ENCODE measurements around the gene NFATC1.

NFATC1 gene

DNA sequence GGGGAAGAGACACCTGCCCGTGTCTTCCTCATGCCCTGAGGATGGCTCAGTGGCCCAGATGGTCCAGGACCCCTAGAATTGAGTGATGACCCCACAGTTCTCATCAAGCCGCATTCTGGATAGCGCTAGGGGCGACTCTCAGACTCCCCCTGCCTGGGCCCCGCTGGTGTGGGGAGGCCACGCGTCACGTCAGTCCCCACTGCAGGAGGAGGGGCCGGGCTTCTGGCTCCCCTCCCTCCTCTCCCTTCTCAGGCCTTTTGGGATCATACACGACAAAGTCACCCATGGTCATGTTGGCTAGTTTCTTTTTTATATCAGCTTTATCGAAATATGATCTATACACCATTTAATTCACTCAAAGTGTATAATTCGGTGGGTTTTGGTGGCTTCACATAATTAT is 61.5 kb downstream of the NFATC1 start:
- H2AFZ ChIP-seq (ENCODE audit: low read depth, low read length), result no peak overlapping the region
- TF ChIP-seq EZH2phosphoT487 (IDR thresholded peaks at IDR 0.05; ENCODE audit: low read depth), result no peak
- TF ChIP-seq, protein P1, sequence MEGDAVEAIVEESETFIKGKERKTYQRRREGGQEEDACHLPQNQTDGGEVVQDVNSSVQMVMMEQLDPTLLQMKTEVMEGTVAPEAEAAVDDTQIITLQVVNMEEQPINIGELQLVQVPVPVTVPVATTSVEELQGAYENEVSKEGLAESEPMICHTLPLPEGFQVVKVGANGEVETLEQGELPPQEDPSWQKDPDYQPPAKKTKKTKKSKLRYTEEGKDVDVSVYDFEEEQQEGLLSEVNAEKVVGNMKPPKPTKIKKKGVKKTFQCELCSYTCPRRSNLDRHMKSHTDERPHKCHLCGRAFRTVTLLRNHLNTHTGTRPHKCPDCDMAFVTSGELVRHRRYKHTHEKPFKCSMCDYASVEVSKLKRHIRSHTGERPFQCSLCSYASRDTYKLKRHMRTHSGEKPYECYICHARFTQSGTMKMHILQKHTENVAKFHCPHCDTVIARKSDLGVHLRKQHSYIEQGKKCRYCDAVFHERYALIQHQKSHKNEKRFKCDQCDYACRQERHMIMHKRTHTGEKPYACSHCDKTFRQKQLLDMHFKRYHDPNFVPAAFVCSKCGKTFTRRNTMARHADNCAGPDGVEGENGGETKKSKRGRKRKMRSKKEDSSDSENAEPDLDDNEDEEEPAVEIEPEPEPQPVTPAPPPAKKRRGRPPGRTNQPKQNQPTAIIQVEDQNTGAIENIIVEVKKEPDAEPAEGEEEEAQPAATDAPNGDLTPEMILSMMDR (IDR thresholded peaks at IDR 0.05; ENCODE audit: low read depth, low read length), result no peak
- H3K4me2 ChIP-seq (ENCODE audit: low read length), result no peak overlapping the region
- peaks cover 73% of the 10 kb centered on the region for H3K36me3 ChIP-seq (replicated peaks; ENCODE audit: low read depth, low read length)
- no peaks in the 10 kb centered on the region for H3K27me3 ChIP-seq (ENCODE audit: low read depth, low read length)
- H3K27ac ChIP-seq (ENCODE audit: low read length), result no peak overlapping the region
- no peak overlapping the region for H3K9ac ChIP-seq (ENCODE audit: low read length)
- H3K79me2 ChIP-seq (ENCODE audit: low read length), result peaks cover 18% of the 10 kb centered on the region
- H4K20me1 ChIP-seq (ENCODE audit: insufficient read depth, low read length), result peaks cover 8% of the 10 kb centered on the region; the same call in 1 of the 2 replicates
- peaks cover 41% of the 10 kb centered on the region for H3K4me1 ChIP-seq (ENCODE audit: low read length)
- H3K9me3 ChIP-seq (ENCODE audit: insufficient read depth, low read length), result no peaks in the 10 kb centered on the region
- no peak overlapping the region for H3K4me3 ChIP-seq (ENCODE audit: low read length)

DNA sequence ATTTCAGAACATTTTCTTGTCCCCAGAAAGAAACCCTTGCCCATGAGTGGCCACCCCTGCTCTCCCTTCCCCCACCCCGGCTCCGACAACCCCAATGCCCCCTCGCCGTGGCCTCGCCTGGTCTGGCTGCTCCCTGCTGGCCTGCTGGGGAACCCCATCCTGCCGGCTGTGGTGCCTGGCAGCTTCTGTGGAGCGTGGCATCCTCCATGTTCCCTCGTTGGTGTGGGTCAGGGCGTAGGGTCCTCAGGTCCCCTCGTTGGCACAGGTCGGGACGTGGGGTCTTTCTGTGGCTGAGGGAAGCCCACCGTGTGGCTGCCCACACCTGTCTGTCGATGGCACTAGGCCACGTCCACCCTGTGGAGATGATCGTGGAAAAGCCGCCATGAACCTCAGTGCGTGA is 61.9 kb downstream of the NFATC1 start:
- Histone ChIP-seq H3K27ac (ENCODE audit: low read length) (no peak overlapping the region), H3K27me3 (ENCODE audit: low read depth, low read length) (no peaks in the 10 kb centered on the region), H3K79me2 (ENCODE audit: low read length) (peaks cover 18% of the 10 kb centered on the region), H3K4me1 (ENCODE audit: low read length) (peaks cover 41% of the 10 kb centered on the region), H3K36me3 (replicated peaks; ENCODE audit: low read depth, low read length) (peaks cover 72% of the 10 kb centered on the region), H3K9ac (ENCODE audit: low read length) (no peak overlapping the region), H2AFZ (ENCODE audit: low read depth, low read length) (no peak overlapping the region), H3K9me3 (ENCODE audit: insufficient read depth, low read length) (no peaks in the 10 kb centered on the region), H3K4me3 (ENCODE audit: low read length) (no peak overlapping the region), H4K20me1 (ENCODE audit: insufficient read depth, low read length) (peaks cover 6% of the 10 kb centered on the region; the same call in 1 of the 2 replicates), H3K4me2 (ENCODE audit: low read length) (no peak overlapping the region)
- TF ChIP-seq, protein P1 (IDR thresholded peaks at IDR 0.05; ENCODE audit: low read depth, low read length), result no peak
- no peak for TF ChIP-seq EZH2phosphoT487 (IDR thresholded peaks at IDR 0.05; ENCODE audit: low read depth)

GRCh38 chr18:79458131-79458838 is 62.6 kb downstream of the NFATC1 start:
- peaks cover 69% of the 10 kb centered on the region for H3K36me3 ChIP-seq (replicated peaks; ENCODE audit: low read depth, low read length)
- H3K9ac ChIP-seq (ENCODE audit: low read length), result no peak overlapping the region
- no peak overlapping the region for H3K4me2 ChIP-seq (ENCODE audit: low read length)
- no peaks in the 10 kb centered on the region for H3K9me3 ChIP-seq (ENCODE audit: insufficient read depth, low read length)
- peaks cover 18% of the 10 kb centered on the region for H3K79me2 ChIP-seq (ENCODE audit: low read length)
- peaks cover 4% of the 10 kb centered on the region; the same call in 1 of the 2 replicates for H4K20me1 ChIP-seq (ENCODE audit: insufficient read depth, low read length)
- H2AFZ ChIP-seq (ENCODE audit: low read depth, low read length), result no peak overlapping the region
- no peak overlapping the region for H3K27ac ChIP-seq (ENCODE audit: low read length)
- peaks cover 36% of the 10 kb centered on the region for H3K4me1 ChIP-seq (ENCODE audit: low read length)
- no peak overlapping the region for H3K4me3 ChIP-seq (ENCODE audit: low read length)
- H3K27me3 ChIP-seq (ENCODE audit: low read depth, low read length), result no peaks in the 10 kb centered on the region
- TF ChIP-seq, protein P1 (IDR thresholded peaks at IDR 0.05; ENCODE audit: low read depth, low read length), result no peak
- TF ChIP-seq EZH2phosphoT487 (IDR thresholded peaks at IDR 0.05; ENCODE audit: low read depth), result no peak

- Histone ChIP-seq H3K4me3 (ENCODE audit: low read length) (no peak overlapping the region), H3K27ac (ENCODE audit: low read length) (peak overlapping the region; percentile 55; the same call in 1 of the 2 replicates), H3K4me2 (ENCODE audit: low read length) (peak overlapping the region; percentile 79), H3K79me2 (ENCODE audit: low read length) (peaks cover 16% of the 10 kb centered on the region), H2AFZ (ENCODE audit: low read depth, low read length) (no peak overlapping the region), H3K36me3 (replicated peaks; ENCODE audit: low read depth, low read length) (peaks cover 60% of the 10 kb centered on the region), H3K9me3 (ENCODE audit: insufficient read depth, low read length) (no peaks in the 10 kb centered on the region), H3K9ac (ENCODE audit: low read length) (no peak overlapping the region), H4K20me1 (ENCODE audit: insufficient read depth, low read length) (peaks cover 2% of the 10 kb centered on the region; the same call in 1 of the 2 replicates), H3K4me1 (ENCODE audit: low read length) (peaks cover 28% of the 10 kb centered on the region), H3K27me3 (ENCODE audit: low read depth, low read length) (no peaks in the 10 kb centered on the region)
- TF ChIP-seq EZH2phosphoT487 (IDR thresholded peaks at IDR 0.05; ENCODE audit: low read depth), result no peak
- TF ChIP-seq, protein P1 (IDR thresholded peaks at IDR 0.05; ENCODE audit: low read depth, low read length), result no peak
Observed at GRCh38 chr18:79458917-79459803, 63.4 kb downstream of the NFATC1 start.

Measured in OCI-LY3 (cell line).